Endothelial cell of umbilical vein (primary cell): Measurements from ENCODE around the gene SIGLEC8. TPM values are rescaled to one million over a fixed set of nuclear protein-coding genes. Genes with fewer than 3 reads are reported as not detected.

ENCODE experiments used
- BruUV-seq: library from RNA; stranded (reverse); fragments of 400-500 nt; replicated peaks from 2 replicates; lab custom pipeline; 2021; lab: Mats Ljungman, UMichigan
- CTCF ChIA-PET: fragments of 300-600, 350-600 bp; sonication (Branson Sonifier 250); formaldehyde crosslinking; loops from one replicate; lab custom pipeline; 2021; ENCODE audit warnings: antibody characterized with exemption, inconsistent platforms; lab: Charles Lee
- POLR2A ChIA-PET: fragments of 300-600, 350-600 bp; sonication (Branson Sonifier 250); formaldehyde crosslinking; loops from one replicate; lab custom pipeline; 2021; ENCODE audit warnings: antibody characterized with exemption, inconsistent platforms; lab: Charles Lee
- DNase-seq: peaks from one replicate; pipeline ENCODE4 v3.0.0-alpha.2; 2011; ENCODE audit warnings: low read depth, low spot score
- FAIRE-seq: peaks from 2 replicates; lab custom pipeline; 2011; peaks lifted over from hg19 to GRCh38; lab: Jason Lieb, UNC
- H2AFZ ChIP-seq: 2 replicates; pipeline ENCODE4 v1.6.0; 2012; ENCODE audit warnings: low read depth, low read length, control low read depth, inconsistent platforms
- H3K27ac ChIP-seq: 2 replicates; pipeline ENCODE4 v1.5.1; 2011; ENCODE audit warnings: low read depth, mild to moderate bottlenecking, control low read depth, low read length, moderate library complexity; ENCODE audit not compliant: insufficient read depth
- H3K27me3 ChIP-seq, 2 experiments: 2 replicates each; pipeline versions ENCODE4 v1.6.0 to v1.6.1; 2011; ENCODE audit warnings: low read length in 2 of 2, mixed read lengths in 1 of 2; ENCODE audit not compliant: control insufficient read depth in 2 of 2, insufficient read depth in 2 of 2
- H3K36me3 ChIP-seq, 2 experiments: 2 replicates in 1 of 2; 3 replicates in 1 of 2; pipeline ENCODE4 v1.5.1; 2011; ENCODE audit warnings: low read length in 2 of 2, mild to moderate bottlenecking in 1 of 2, moderate library complexity in 1 of 2; ENCODE audit not compliant: control insufficient read depth in 2 of 2, insufficient read depth in 2 of 2; ENCODE audit errors: extremely low read depth in 1 of 2
- H3K4me1 ChIP-seq: 3 replicates; pipeline ENCODE4 v1.5.1; 2011; ENCODE audit warnings: mild to moderate bottlenecking, low read length; ENCODE audit not compliant: control insufficient read depth, insufficient read depth; ENCODE audit errors: extremely low read depth
- H3K4me2 ChIP-seq: 2 replicates; pipeline ENCODE4 v1.6.1; 2011; ENCODE audit warnings: low read length, control low read depth, mixed read lengths; ENCODE audit not compliant: insufficient read depth
- H3K4me3 ChIP-seq, 3 experiments: fragments of 200-600 bp in 1 of 3; sonication (generic), shearing (Covaris generic) in 1 of 3; replicated peaks in 1 of 3; 2 replicates each; pipeline ENCODE4 v1.5.1; 2011 to 2016; ENCODE audit warnings: control low read depth in 3 of 3, low read length in 3 of 3, mild to moderate bottlenecking in 2 of 3, inconsistent platforms in 1 of 3, low read depth in 1 of 3, moderate library complexity in 1 of 3; ENCODE audit not compliant: insufficient read depth in 1 of 3
- H3K79me2 ChIP-seq: 2 replicates; pipeline ENCODE4 v1.6.0; 2012; ENCODE audit warnings: low read length, inconsistent platforms; ENCODE audit not compliant: control insufficient read depth, insufficient read depth
- H3K9ac ChIP-seq: replicated peaks from 2 replicates; pipeline ENCODE3; 2011; ENCODE audit warnings: low read length, control low read depth; ENCODE audit not compliant: insufficient read depth; ENCODE audit errors: extremely low read depth
- H3K9me1 ChIP-seq: replicated peaks from 3 replicates; pipeline ENCODE4 v1.6.0; 2011; ENCODE audit warnings: mild to moderate bottlenecking, low read length; ENCODE audit not compliant: control insufficient read depth, insufficient read depth; ENCODE audit errors: extremely low read depth
- H3K9me3 ChIP-seq: replicated peaks from 2 replicates; pipeline ENCODE4 v1.5.1; 2012; ENCODE audit warnings: low read length, inconsistent platforms; ENCODE audit not compliant: control insufficient read depth, insufficient read depth
- H4K20me1 ChIP-seq: replicated peaks from 2 replicates; pipeline ENCODE3; 2011; ENCODE audit warnings: mild to moderate bottlenecking, low read length; ENCODE audit not compliant: control insufficient read depth, insufficient read depth; ENCODE audit errors: extremely low read depth
- EZH2 ChIP-seq: IDR thresholded peaks from 2 replicates; pipeline ENCODE4 v1.6.1; 2012; ENCODE audit warnings: borderline replicate concordance, low read depth, mild to moderate bottlenecking, moderate library complexity, low read length, inconsistent platforms; ENCODE audit not compliant: severe bottlenecking
- FOS ChIP-seq: IDR thresholded peaks from 2 replicates; pipeline ENCODE4 v1.6.1; 2011; ENCODE audit warnings: mild to moderate bottlenecking, low read length, moderate library complexity, borderline replicate concordance; ENCODE audit not compliant: insufficient read depth
- GATA2 ChIP-seq: IDR thresholded peaks from 2 replicates; pipeline ENCODE4 v1.7.0; 2011; ENCODE audit warnings: low read depth, mild to moderate bottlenecking, moderate library complexity, mixed read lengths, low read length; ENCODE audit not compliant: insufficient read length, insufficient read depth
- JUN ChIP-seq: IDR thresholded peaks from 2 replicates; pipeline ENCODE4 v1.6.1; 2011; ENCODE audit warnings: borderline replicate concordance, low read depth; ENCODE audit not compliant: insufficient read length, insufficient read depth
- MAX ChIP-seq: IDR thresholded peaks from 2 replicates; pipeline ENCODE4 v1.6.1; 2011; ENCODE audit not compliant: insufficient read depth, insufficient read length
- MYC ChIP-seq: IDR thresholded peaks from one replicate; pipeline ENCODE4 v1.6.1; 2011; ENCODE audit warnings: mild to moderate bottlenecking, low read depth, low read length
- POLR2A ChIP-seq: IDR thresholded peaks from 2 replicates; pipeline ENCODE4 v1.6.1; 2012; ENCODE audit warnings: low read depth, mild to moderate bottlenecking, control low read depth, low read length
- POLR2AphosphoS5 ChIP-seq: IDR thresholded peaks from 2 replicates; pipeline ENCODE4 v1.6.1; 2012; ENCODE audit warnings: low read depth, mild to moderate bottlenecking, control low read depth, low read length, moderate library complexity; ENCODE audit not compliant: insufficient read depth
- dilution Hi-C: fragments of 300-500 bp; cut with MboI; formaldehyde crosslinking; loops from one replicate; pipeline ENCODE4 v1.15.0; 2019; ENCODE audit warnings: low sequenced_read_pairs; ENCODE audit not compliant: extremely low pct_ligation_motif_present
- intact Hi-C: fragments of 100-400 bp; cut with micrococcal nuclease; formaldehyde crosslinking; loops from one replicate; pipeline ENCODE4 v1.10.0; 2022
- polyA plus RNA-seq, 4 experiments: library from polyadenylated mRNA; depleted of rRNA in 3 of 4; stranded (reverse) in 3 of 4; unstranded in 1 of 4; fragments of >200 nt; gene quantifications; 2 replicates each; pipeline versions ENCODE4 v1.2.1 to v1.2.3, GENCODE V29; 2011 to 2012; ENCODE audit warnings: missing spikeins in 1 of 4
- total RNA-seq: library from RNA; stranded (reverse); gene quantifications from 2 replicates; pipeline ENCODE4 v1.2.3, GENCODE V29; 2021
- TF ChIP-seq, protein P1 (sequence below), 2 donors: IDR thresholded peaks; 1 replicate in 1 of 2; 2 replicates in 1 of 2; pipeline ENCODE4 v1.5.1; 2011; ENCODE audit warnings: low read length in 2 of 2, mild to moderate bottlenecking in 2 of 2, moderate library complexity in 2 of 2, control low read depth in 1 of 2, inconsistent platforms in 1 of 2, low read depth in 1 of 2; ENCODE audit not compliant: insufficient read depth in 1 of 2; ENCODE audit errors: extremely low read depth in 1 of 2

The SIGLEC8 gene
- total and polyA plus RNA-seq, 2 donors (not counting 3 experiments of a cell fraction or from before 2014, with no cell fraction given), result not detected

DNA sequence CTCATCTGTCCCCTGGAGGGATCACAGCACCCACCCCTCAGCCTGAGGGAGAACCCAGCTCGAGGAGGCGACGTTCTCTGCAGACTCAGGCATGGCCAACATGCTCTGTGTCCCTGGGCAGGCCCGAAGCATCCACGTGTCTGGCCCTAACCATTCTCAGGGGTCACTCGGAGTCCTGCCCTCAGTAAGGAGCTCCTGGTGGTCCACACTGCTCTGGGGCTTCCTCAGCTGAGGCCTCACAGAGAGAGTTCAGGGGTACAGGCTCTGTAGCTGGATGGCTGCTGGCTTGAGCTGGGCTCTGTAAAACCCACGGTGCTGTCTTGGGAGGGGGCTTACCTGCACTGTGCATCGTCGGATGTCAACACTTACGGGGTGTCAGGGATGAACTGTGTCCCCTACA is 4.4 kb upstream of the SIGLEC8 start:
- no peaks in the 10 kb centered on the region for H3K36me3 ChIP-seq
- POLR2A ChIA-PET, result no interaction called here
- DNase-seq (no peak), FAIRE-seq (no peak)
- H4K20me1 ChIP-seq, result no peaks in the 10 kb centered on the region
- intact Hi-C loops (no loop called here), dilution Hi-C loops (no loop called here)
- H3K27ac ChIP-seq, result no peak overlapping the region
- TF ChIP-seq GATA2 (no peak), MYC (no peak), POLR2AphosphoS5 (no peak)
- H3K27me3 ChIP-seq, result no peaks in the 10 kb centered on the region
- no peaks in the 10 kb centered on the region for H3K4me1 ChIP-seq
- no peak overlapping the region for H3K9ac ChIP-seq
- no TSS peak for BruUV-seq
- CTCF ChIA-PET, result interaction anchor here (1.0 to 1.8 kb wide), 3 partner anchors 9 to 175 kb away, joined by 3 to 6 read pairs (median 4); no protein-coding TSS in a partner anchor
- H3K4me3 ChIP-seq, result no peak overlapping the region
- H3K4me2 ChIP-seq, result no peak overlapping the region
- H3K9me1 ChIP-seq, result no peaks in the 10 kb centered on the region
- H3K79me2 ChIP-seq, result no peaks in the 10 kb centered on the region
- no peaks in the 10 kb centered on the region for H3K9me3 ChIP-seq
- H2AFZ ChIP-seq, result no peak overlapping the region

DNA sequence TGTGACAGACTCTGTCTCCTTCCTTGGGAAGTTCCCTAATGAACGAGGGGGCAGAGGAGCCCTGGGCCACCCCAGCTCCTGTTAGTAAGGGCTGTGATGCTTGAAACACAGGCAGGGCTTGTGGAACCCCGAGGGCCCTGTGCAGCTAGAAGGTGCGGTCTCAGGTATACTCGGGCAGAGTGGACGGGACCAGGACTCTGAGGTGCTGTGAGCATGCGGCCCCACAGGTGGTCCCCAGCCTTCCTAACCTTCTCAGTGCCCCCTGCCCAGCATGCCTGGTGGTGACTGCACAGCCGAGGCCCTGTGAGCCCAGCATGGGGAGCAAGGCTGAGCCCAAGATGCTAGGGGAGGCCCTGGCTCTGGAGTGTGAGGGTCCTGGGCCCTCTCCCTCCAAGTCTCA is 4.0 kb upstream of the SIGLEC8 start:
- Histone ChIP-seq H3K4me1 (no peaks in the 10 kb centered on the region), H3K4me2 (no peak overlapping the region), H3K9ac (no peak overlapping the region), H3K9me1 (no peaks in the 10 kb centered on the region), H3K79me2 (no peaks in the 10 kb centered on the region), H4K20me1 (no peaks in the 10 kb centered on the region), H3K27me3 (no peaks in the 10 kb centered on the region), H3K4me3 (no peak overlapping the region), H3K9me3 (no peaks in the 10 kb centered on the region), H3K27ac (no peak overlapping the region), H3K36me3 (no peaks in the 10 kb centered on the region), H2AFZ (no peak overlapping the region)
- no TSS peak for BruUV-seq
- no peak for FAIRE-seq
- CTCF ChIA-PET, result interaction anchor here (1.0 to 1.8 kb wide), 3 partner anchors 9 to 199 kb away, joined by 3 to 6 read pairs (median 4); no protein-coding TSS in a partner anchor
- dilution Hi-C loops (no loop called here), intact Hi-C loops (no loop called here)
- POLR2A ChIA-PET, result no interaction called here
- DNase-seq, result no peak
- TF ChIP-seq GATA2, result no peak
- TF ChIP-seq POLR2A, result no peak
- no peak for TF ChIP-seq JUN
- TF ChIP-seq MYC, result no peak
- TF ChIP-seq, protein P1, sequence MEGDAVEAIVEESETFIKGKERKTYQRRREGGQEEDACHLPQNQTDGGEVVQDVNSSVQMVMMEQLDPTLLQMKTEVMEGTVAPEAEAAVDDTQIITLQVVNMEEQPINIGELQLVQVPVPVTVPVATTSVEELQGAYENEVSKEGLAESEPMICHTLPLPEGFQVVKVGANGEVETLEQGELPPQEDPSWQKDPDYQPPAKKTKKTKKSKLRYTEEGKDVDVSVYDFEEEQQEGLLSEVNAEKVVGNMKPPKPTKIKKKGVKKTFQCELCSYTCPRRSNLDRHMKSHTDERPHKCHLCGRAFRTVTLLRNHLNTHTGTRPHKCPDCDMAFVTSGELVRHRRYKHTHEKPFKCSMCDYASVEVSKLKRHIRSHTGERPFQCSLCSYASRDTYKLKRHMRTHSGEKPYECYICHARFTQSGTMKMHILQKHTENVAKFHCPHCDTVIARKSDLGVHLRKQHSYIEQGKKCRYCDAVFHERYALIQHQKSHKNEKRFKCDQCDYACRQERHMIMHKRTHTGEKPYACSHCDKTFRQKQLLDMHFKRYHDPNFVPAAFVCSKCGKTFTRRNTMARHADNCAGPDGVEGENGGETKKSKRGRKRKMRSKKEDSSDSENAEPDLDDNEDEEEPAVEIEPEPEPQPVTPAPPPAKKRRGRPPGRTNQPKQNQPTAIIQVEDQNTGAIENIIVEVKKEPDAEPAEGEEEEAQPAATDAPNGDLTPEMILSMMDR (IDR thresholded peaks at IDR 0.05; ENCODE audit: extremely low read depth in 1 of 2, insufficient read depth in 1 of 2, low read depth in 1 of 2, low read length in 2 of 2), result no peak
- TF ChIP-seq MAX, result no peak
- no peak for TF ChIP-seq EZH2
- no peak for TF ChIP-seq FOS
- no peak for TF ChIP-seq POLR2AphosphoS5
